Neural progenitor cell (in vitro differentiated cells): ENCODE measurements around the gene ALDH18A1. TPM values are rescaled to one million over a fixed set of nuclear protein-coding genes. Genes with fewer than 3 reads are reported as not detected.

ENCODE experiments used
- DNase-seq: peaks from one replicate; pipeline ENCODE4 v3.0.0-alpha.2; 2016; ENCODE audit warnings: low spot score
- H2AFZ ChIP-seq: fragments of 200-600 bp; sonication (generic); replicated peaks from 2 replicates; pipeline ENCODE4 v1.6.1; 2016; ENCODE audit warnings: antibody characterized with exemption
- H3F3A ChIP-seq: fragments of 200-600 bp; sonication (generic); 2 replicates; pipeline ENCODE4 v1.6.1; 2016; ENCODE audit warnings: antibody characterized with exemption, low read depth
- H3K27ac ChIP-seq: fragments of 200-600 bp; sonication (generic); 2 replicates; pipeline ENCODE4 v1.5.1; 2016; ENCODE audit warnings: mild to moderate bottlenecking
- H3K27me3 ChIP-seq: fragments of 200-600 bp; sonication (generic); 2 replicates; pipeline ENCODE4 v1.6.1; 2016; ENCODE audit warnings: mild to moderate bottlenecking, moderate library complexity
- H3K36me3 ChIP-seq: fragments of 200-600 bp; sonication (generic); 2 replicates; pipeline ENCODE4 v1.5.1; 2016
- H3K4me1 ChIP-seq: fragments of 200-600 bp; sonication (generic); 2 replicates; pipeline ENCODE4 v1.6.1; 2016; ENCODE audit warnings: mixed run types
- H3K4me2 ChIP-seq: fragments of 200-600 bp; sonication (generic); 2 replicates; pipeline ENCODE4 v1.6.1; 2016
- H3K4me3 ChIP-seq: fragments of 200-600 bp; sonication (generic); 2 replicates; pipeline ENCODE4 v1.5.1; 2016
- H3K79me2 ChIP-seq: fragments of 200-600 bp; sonication (generic); 2 replicates; pipeline ENCODE4 v1.6.1; 2016; ENCODE audit warnings: low read depth
- H3K9ac ChIP-seq: fragments of 200-600 bp; sonication (generic); 2 replicates; pipeline ENCODE4 v1.6.1; 2016
- H3K9me3 ChIP-seq: fragments of 200-600 bp; sonication (generic); 2 replicates; pipeline ENCODE4 v1.5.1; 2016; ENCODE audit warnings: low read depth
- H4K20me1 ChIP-seq: fragments of 200-600 bp; sonication (generic); 2 replicates; pipeline ENCODE4 v1.6.1; 2016; ENCODE audit warnings: low read depth
- H3K27ac Mint-ChIP-seq: 3 replicates; pipeline ENCODE4 v1.8.0; 2021; ENCODE audit warnings: mixed read lengths
- H3K27me3 Mint-ChIP-seq: 2 replicates; pipeline ENCODE4 v1.8.0; 2022; ENCODE audit warnings: low read depth, mild to moderate bottlenecking, inconsistent platforms, moderate library complexity, mixed read lengths; ENCODE audit not compliant: insufficient read depth
- H3K36me3 Mint-ChIP-seq: 3 replicates; pipeline ENCODE4 v1.8.0; 2021; ENCODE audit warnings: mixed read lengths
- H3K4me1 Mint-ChIP-seq: 3 replicates; pipeline ENCODE4 v1.8.0; 2021; ENCODE audit warnings: mixed read lengths
- H3K4me3 Mint-ChIP-seq: 3 replicates; pipeline ENCODE4 v1.8.0; 2021; ENCODE audit warnings: mild to moderate bottlenecking, moderate library complexity, mixed read lengths
- H3K9me3 Mint-ChIP-seq: 3 replicates; pipeline ENCODE4 v1.8.0; 2020; ENCODE audit warnings: mixed read lengths
- CTCF ChIP-seq: fragments of 200-600 bp; sonication (generic); IDR thresholded peaks from 2 replicates; pipeline ENCODE4 v1.5.1; 2017; ENCODE audit warnings: antibody characterized with exemption, mild to moderate bottlenecking
- EZH2 ChIP-seq: fragments of 200-600 bp; sonication (generic); IDR thresholded peaks from 2 replicates; pipeline ENCODE4 v1.6.1; 2017; ENCODE audit warnings: antibody characterized with exemption, mild to moderate bottlenecking, moderate library complexity
- EZH2phosphoT487 ChIP-seq: fragments of 200-600 bp; sonication (generic); IDR thresholded peaks from 2 replicates; pipeline ENCODE4 v1.6.1; 2017; ENCODE audit warnings: antibody characterized with exemption
- total RNA-seq: library from RNA; depleted of rRNA; stranded (reverse); fragments of >200 nt; gene quantifications from 2 replicates; pipeline ENCODE4 v1.2.3, GENCODE V29; 2015; ENCODE audit warnings: low replicate concordance

Gene ALDH18A1
- total RNA-seq, 1 donor from 2014 or later, result 93.7 TPM

DNA sequence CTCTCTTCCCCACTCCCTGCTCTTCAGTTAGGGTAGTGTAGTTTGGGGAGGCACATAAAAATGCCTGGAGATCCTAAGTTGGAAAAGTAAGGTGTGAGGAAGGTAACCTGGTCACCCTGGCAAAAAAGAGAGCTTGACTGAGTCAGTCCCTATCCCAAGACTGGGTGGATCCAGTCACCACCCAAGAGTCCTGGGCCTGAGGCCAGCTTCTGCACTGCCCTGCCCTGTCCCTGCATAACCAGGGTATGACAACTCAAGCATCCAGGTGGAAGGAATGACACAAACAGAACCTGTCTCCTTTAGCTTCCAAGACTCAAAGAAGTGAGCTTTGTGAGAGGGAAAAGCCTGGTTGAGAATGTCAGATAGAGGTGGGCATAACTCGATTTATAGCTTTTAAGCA is 68.5 kb downstream of the ALDH18A1 start:
- Histone ChIP-seq H3K27ac (no peak overlapping the region), H3K27me3 (no peaks in the 10 kb centered on the region), H3F3A (no peaks in the 10 kb centered on the region), H2AFZ (no peak overlapping the region), H3K4me1 (no peaks in the 10 kb centered on the region), H3K4me3 (no peak overlapping the region), H3K79me2 (no peaks in the 10 kb centered on the region), H3K9me3 (no peaks in the 10 kb centered on the region), H3K9ac (no peak overlapping the region), H3K4me2 (no peak overlapping the region), H3K36me3 (no peaks in the 10 kb centered on the region), H4K20me1 (no peaks in the 10 kb centered on the region)
- TF ChIP-seq EZH2, result no peak
- no peak for TF ChIP-seq EZH2phosphoT487
- TF ChIP-seq CTCF, result no peak
- DNase-seq, result no peak
- Mint-ChIP-seq H3K4me3 (no peak overlapping the region), H3K27ac (no peak overlapping the region), H3K9me3 (peaks cover 3% of the 10 kb centered on the region), H3K27me3 (peaks cover 2% of the 10 kb centered on the region), H3K36me3 (no peaks in the 10 kb centered on the region), H3K4me1 (no peaks in the 10 kb centered on the region)

- H3K36me3 ChIP-seq, result no peaks in the 10 kb centered on the region
- H3K9me3 ChIP-seq, result no peaks in the 10 kb centered on the region
- Mint-ChIP-seq H3K4me3 (no peak overlapping the region), H3K36me3 (no peaks in the 10 kb centered on the region), H3K4me1 (no peaks in the 10 kb centered on the region), H3K9me3 (no peaks in the 10 kb centered on the region), H3K27me3 (peaks cover 9% of the 10 kb centered on the region), H3K27ac (no peak overlapping the region)
- no peaks in the 10 kb centered on the region for H3K27me3 ChIP-seq
- no peak overlapping the region for H3K4me2 ChIP-seq
- H4K20me1 ChIP-seq, result no peaks in the 10 kb centered on the region
- no peak overlapping the region for H2AFZ ChIP-seq
- TF ChIP-seq EZH2phosphoT487 (no peak), CTCF (no peak), EZH2 (no peak)
- no peak overlapping the region for H3K4me3 ChIP-seq
- H3K27ac ChIP-seq, result no peak overlapping the region
- no peak overlapping the region for H3K9ac ChIP-seq
- H3K79me2 ChIP-seq, result no peaks in the 10 kb centered on the region
- H3K4me1 ChIP-seq, result no peaks in the 10 kb centered on the region
- no peaks in the 10 kb centered on the region for H3F3A ChIP-seq
- DNase-seq, result no peak
Measured at GRCh38 chr10:95579835-95580535, 76.5 kb downstream of the ALDH18A1 start.

GRCh38 chr10:95579292-95579691 is 77.2 kb downstream of the ALDH18A1 start:
- no peaks in the 10 kb centered on the region for H3F3A ChIP-seq
- H3K9me3 ChIP-seq, result no peaks in the 10 kb centered on the region
- H3K79me2 ChIP-seq, result no peaks in the 10 kb centered on the region
- H2AFZ ChIP-seq, result no peak overlapping the region
- H3K4me1 Mint-ChIP-seq, result no peaks in the 10 kb centered on the region
- H3K36me3 Mint-ChIP-seq, result no peaks in the 10 kb centered on the region
- no peaks in the 10 kb centered on the region for H3K9me3 Mint-ChIP-seq
- H3K27me3 ChIP-seq, result no peaks in the 10 kb centered on the region
- H3K4me3 ChIP-seq, result no peak overlapping the region
- no peak overlapping the region for H3K9ac ChIP-seq
- H3K27ac Mint-ChIP-seq, result no peak overlapping the region
- H3K4me1 ChIP-seq, result no peaks in the 10 kb centered on the region
- TF ChIP-seq EZH2phosphoT487 (no peak), EZH2 (no peak), CTCF (no peak)
- DNase-seq, result no peak
- H3K27me3 Mint-ChIP-seq, result peaks cover 7% of the 10 kb centered on the region
- H3K4me2 ChIP-seq, result no peak overlapping the region
- no peaks in the 10 kb centered on the region for H3K36me3 ChIP-seq
- no peaks in the 10 kb centered on the region for H4K20me1 ChIP-seq
- no peak overlapping the region for H3K4me3 Mint-ChIP-seq
- no peak overlapping the region for H3K27ac ChIP-seq
